ENCODE measurements around the gene PRRT2. TPM values are rescaled to one million over a fixed set of nuclear protein-coding genes. Genes with fewer than 3 reads are reported as not detected.

PRRT2 gene
- total RNA-seq, 1 donor, result 3.0 TPM

- TF ChIP-seq, protein P1, sequence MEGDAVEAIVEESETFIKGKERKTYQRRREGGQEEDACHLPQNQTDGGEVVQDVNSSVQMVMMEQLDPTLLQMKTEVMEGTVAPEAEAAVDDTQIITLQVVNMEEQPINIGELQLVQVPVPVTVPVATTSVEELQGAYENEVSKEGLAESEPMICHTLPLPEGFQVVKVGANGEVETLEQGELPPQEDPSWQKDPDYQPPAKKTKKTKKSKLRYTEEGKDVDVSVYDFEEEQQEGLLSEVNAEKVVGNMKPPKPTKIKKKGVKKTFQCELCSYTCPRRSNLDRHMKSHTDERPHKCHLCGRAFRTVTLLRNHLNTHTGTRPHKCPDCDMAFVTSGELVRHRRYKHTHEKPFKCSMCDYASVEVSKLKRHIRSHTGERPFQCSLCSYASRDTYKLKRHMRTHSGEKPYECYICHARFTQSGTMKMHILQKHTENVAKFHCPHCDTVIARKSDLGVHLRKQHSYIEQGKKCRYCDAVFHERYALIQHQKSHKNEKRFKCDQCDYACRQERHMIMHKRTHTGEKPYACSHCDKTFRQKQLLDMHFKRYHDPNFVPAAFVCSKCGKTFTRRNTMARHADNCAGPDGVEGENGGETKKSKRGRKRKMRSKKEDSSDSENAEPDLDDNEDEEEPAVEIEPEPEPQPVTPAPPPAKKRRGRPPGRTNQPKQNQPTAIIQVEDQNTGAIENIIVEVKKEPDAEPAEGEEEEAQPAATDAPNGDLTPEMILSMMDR (IDR thresholded peaks at IDR 0.05; ENCODE audit: insufficient read depth, low read depth, low read length), result no peak
- DNase-seq (ENCODE audit: low read depth), result no peak
- H3K4me3 ChIP-seq (ENCODE audit: low read depth, low read length), result no peak overlapping the region
These were observed 33.7 kb downstream of the PRRT2 start for GRCh38 chr16:29845656-29846055.

- TF ChIP-seq, protein P1 (IDR thresholded peaks at IDR 0.05; ENCODE audit: insufficient read depth, low read depth, low read length), result peak; percentile 97
- DNase-seq (ENCODE audit: low read depth), result peak; percentile 67
These were observed 36.7 kb downstream of the PRRT2 start for GRCh38 chr16:29848420-29849297.

GRCh38 chr16:29849505-29849904 lies 37.5 kb downstream of the PRRT2 start:
- TF ChIP-seq, protein P1 (IDR thresholded peaks at IDR 0.05; ENCODE audit: insufficient read depth, low read depth, low read length), result no peak
- DNase-seq (ENCODE audit: low read depth), result no peak
- H3K4me3 ChIP-seq (ENCODE audit: low read depth, low read length), result no peak overlapping the region

More at GRCh38 chr16:29848420-29849297, 36.7 kb downstream of the PRRT2 start:
- H3K4me3 ChIP-seq (ENCODE audit: low read depth, low read length), result no peak overlapping the region

DNA sequence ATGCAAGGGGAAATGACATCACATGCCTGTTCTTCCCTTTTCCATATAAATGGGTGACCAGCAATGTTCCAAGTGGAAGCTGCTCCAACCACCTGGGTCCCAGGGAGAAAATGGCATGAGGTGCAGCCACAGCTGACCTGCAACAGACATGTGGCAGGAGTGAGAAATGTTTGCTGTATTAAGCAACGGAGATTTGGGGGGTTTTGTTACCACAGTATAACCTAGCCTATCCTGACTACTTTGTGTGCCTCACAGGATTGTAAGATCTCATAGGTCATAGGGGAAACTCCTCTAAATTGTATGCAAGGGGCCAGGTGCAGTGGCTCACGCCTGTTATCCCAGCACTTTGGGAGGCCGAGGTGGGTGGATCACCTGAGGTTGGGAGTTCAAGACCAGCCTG lies 39.0 kb downstream of the PRRT2 start:
- DNase-seq (ENCODE audit: low read depth), result no peak
- TF ChIP-seq, protein P1 (IDR thresholded peaks at IDR 0.05; ENCODE audit: insufficient read depth, low read depth, low read length), result no peak
- H3K4me3 ChIP-seq (ENCODE audit: low read depth, low read length), result no peak overlapping the region

GRCh38 chr16:29852654-29853053 lies 40.7 kb downstream of the PRRT2 start:
- H3K4me3 ChIP-seq (ENCODE audit: low read depth, low read length), result no peak overlapping the region
- TF ChIP-seq, protein P1 (IDR thresholded peaks at IDR 0.05; ENCODE audit: insufficient read depth, low read depth, low read length), result no peak
- DNase-seq (ENCODE audit: low read depth), result peak; percentile 44

- TF ChIP-seq, protein P1 (IDR thresholded peaks at IDR 0.05; ENCODE audit: insufficient read depth, low read depth, low read length), result no peak
- no peak overlapping the region for H3K4me3 ChIP-seq (ENCODE audit: low read depth, low read length)
- DNase-seq (ENCODE audit: low read depth), result no peak
These were observed 42.6 kb downstream of the PRRT2 start for GRCh38 chr16:29854520-29855100.

All from fibroblast of villous mesenchyme (primary cell).